GM12892 (cell line): ENCODE results near the gene PRKD3.

Experiments used
- POLR2A ChIP-seq: IDR thresholded peaks from 2 replicates; pipeline ENCODE4 v1.6.1; 2011; ENCODE audit warnings: low read depth, low read length, control low read depth
- POLR2AphosphoS5 ChIP-seq: IDR thresholded peaks from 2 replicates; pipeline ENCODE4 v1.6.1; 2011; ENCODE audit warnings: low read depth, low read length, control low read depth
- TAF1 ChIP-seq: IDR thresholded peaks from 2 replicates; pipeline ENCODE4 v1.6.1; 2011; ENCODE audit warnings: low read depth, mild to moderate bottlenecking, control low read depth, low read length, borderline replicate concordance

DNA sequence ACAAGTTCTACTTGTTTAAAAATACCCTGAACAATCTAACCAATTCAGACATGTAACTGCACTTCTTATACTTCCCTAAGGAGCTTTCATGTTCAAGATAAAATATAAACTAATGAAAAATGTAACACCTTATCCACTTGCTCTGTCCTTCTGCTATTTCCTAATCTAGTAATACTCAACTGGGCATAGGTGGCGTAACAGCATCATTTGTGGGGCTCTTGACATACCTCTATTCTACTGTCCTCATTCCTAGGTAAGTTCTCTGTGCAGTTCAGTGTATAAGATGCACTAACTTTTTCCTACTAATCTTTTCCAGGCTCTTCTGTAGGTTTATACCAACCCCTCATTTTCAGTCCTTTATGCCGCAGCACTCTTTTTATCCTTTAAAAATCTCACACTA lies 36.7 kb downstream of the PRKD3 start:
- no peak for TF ChIP-seq TAF1
- no peak for TF ChIP-seq POLR2A
- TF ChIP-seq POLR2AphosphoS5 = no peak
